ENCODE data around the gene FIBP.
"Not testable (repeated sequence)": the region's sequence is repeated elsewhere in the genome, so short reads cannot be mapped to it uniquely, and the experiment has no call there.

The FIBP gene

DNA sequence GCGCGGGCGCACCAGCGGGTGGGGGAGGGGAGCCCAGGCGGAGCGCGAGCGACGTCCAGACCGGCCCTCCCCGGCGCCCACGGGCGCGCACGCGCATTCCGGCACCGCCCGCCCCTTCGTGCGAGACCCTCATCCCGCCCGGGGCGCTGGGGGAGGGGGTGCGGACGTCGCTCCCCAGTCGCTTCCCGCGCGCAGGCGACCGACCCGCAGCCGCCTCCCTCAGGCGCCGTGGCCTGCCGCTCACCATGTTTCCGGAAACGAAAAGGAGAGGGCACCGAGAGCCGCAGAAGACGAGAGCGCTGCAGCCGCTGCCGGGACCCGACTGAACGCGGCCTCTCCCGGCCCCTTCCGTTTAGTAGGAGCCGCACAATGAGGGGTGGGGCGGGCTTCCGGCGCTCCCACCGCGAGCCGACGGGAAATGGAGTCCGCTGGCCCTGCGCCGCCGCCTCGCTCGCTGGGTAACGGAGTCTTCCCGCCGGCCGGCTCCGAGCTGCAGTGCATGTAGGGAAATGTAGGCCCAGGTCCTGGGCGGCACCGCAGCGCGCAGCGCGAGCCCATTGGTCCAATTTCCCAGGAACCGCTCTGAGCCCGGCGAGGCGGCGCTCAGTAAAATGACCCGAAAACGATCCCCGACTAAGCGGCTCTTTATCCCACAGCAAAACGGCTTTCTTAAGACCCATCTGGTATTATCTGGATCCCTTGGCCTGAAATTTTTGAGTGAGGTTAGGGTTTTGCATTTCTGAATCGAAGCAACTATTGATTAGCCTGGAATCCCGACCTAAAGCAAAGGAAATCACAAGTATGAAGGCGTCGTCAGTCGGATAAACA is 30.2 kb downstream of the FIBP start, which contains the start of gene CFL1:
TSS of gene CFL1 (minus strand) at position 328 of the 828 bp plus-strand sequence. CDS start at position 247, 81 bp downstream.
- peak; percentile 99 for DNase-seq

DNA sequence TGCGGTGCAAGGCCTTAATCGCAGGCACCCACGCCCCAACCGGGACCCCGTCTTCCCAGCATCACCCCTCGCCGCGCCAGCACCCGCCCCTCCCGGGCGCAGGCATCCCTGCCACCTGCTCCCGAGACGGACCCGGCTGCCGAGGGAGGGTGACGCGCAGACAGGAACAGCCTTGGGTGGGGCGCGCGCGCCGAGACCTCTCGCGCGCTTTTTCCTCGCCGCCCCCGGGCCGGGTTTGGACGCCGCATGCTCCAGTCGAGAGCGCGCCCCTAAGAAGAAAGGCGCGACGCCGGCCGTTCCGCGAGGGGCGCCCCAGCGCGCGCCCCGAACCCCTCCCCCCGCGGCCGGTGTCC is 30.8 kb downstream of the FIBP start:
- no peak for DNase-seq

GRCh38 chr11:65856689-65857499 is 31.4 kb downstream of the FIBP start:
- DNase-seq, result peak; percentile 85

GRCh38 chr11:65855927-65856363 is 32.3 kb downstream of the FIBP start:
- DNase-seq, result no peak

GRCh38 chr11:65854852-65855837 is 33.1 kb downstream of the FIBP start:
- no peak for DNase-seq

DNA sequence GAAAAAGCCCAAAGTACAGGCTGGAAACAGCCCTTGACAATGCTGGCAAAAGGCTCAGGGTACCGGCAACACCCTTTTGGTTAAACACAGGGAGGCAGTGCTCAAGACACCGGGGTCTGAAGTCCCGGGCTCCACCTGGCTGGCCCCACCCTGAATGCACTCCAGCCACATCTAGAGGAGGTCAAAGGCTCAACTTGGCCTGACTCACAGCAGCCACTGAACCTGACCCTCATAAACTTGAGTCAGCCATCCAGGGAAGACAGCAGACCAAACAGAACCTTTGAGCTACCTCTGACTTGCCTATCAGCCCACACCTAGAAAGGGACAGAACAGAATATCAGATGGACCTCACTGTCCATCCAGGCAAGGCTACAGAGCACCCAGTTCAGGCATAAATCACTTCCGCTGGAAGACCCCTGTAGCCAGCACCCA is 34.1 kb downstream of the FIBP start:
- no peak for DNase-seq

GRCh38 chr11:65853246-65853979 is 34.9 kb downstream of the FIBP start:
- no peak for DNase-seq

DNA sequence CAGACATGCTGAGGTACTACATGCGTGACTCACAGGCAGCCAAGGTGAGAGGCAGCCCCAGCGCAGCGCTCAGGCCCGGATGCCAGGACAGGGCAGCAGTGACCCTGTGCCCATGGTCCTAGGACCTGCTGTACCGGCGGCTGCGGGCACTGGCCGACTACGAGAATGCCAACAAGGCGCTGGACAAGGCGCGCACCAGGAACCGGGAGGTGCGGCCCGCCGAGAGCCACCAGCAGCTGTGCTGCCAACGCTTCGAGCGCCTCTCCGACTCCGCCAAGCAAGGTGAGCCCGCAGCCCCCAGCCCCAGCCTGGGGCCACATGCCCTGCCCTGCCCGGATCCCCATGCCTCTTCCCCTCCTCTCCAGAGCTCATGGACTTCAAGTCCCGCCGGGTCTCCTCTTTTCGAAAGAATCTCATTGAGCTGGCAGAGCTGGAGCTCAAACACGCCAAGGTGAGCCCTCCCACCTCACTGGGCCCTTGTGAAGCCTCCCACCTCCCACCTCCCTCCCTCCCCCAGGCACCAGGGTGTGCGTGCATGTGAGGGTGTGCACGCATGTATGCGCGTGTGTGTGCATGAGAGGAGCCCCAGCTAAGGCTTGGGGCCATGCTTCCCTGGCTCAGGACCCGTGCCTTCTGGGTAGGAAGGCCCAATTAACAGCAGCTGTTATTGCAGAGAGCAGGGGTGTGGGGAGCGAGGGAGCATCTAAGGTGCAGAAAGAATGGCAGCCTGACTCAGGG is 35.6 kb downstream of the FIBP start:
- no peak for DNase-seq

GRCh38 chr11:65851811-65852507 is 36.3 kb downstream of the FIBP start:
- no peak for DNase-seq

GRCh38 chr11:65851083-65851579 is 37.1 kb downstream of the FIBP start:
- peak; percentile 52 for DNase-seq

DNA sequence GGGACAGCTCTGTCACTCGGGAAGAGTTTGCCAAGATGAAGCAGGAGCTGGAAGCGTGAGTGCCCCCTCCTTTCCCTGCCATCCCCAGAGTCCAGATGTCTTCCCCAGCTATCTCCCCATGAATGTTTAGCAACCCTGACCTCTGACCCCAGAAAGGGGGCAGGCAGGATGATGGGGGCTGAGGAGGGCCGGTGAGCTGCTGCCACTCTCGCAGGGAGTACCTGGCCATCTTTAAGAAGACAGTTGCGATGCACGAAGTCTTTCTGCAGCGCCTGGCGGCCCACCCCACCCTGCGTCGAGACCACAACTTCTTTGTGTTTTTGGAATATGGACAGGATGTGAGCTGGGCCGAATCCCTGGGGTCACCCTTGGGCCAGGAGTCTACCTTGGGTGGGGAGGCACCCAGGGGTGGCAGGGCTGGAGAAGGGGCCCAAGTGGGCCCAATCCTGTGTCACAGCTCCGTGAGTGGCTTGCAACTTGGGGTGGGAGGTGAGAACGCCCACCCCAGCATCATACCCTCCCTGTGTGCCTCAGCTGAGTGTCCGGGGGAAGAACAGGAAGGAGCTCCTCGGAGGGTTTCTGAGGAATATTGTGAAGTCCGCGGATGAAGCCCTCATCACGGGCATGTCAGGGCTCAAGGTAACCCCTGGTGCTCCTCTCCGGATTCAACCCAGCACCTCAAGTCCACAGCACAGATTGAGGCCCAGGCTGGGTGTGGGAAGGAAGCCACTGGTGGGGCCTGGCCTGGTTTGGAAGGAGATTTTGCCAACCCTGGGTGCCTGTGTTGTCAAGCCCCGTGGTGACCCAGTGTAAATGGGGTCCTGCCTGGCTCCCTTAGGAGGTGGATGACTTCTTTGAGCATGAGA is 37.8 kb downstream of the FIBP start:
- no peak for DNase-seq

- no peak for DNase-seq
Observed at GRCh38 chr11:65849771-65850216, 38.5 kb downstream of the FIBP start.

DNA sequence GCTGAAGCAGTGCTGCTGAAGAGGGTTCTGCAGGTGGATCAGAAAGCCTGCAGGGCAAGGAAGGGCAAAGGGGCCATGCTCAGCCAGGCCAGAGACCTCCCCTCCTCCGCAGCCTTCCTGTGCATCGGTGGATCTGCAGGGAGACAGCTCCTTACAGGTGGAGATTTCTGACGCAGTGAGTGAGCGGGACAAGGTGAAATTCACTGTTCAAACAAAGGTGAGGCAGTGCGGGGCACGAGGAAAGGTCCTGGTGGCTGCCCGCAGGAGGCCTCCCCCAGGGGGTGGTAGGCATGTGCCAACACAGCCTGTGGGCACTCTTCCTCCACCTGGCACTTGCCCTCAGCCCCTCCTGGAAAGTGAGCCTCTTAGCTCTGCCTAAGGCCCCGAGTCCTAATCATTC is 38.9 kb downstream of the FIBP start:
- DNase-seq, result no peak

DNA sequence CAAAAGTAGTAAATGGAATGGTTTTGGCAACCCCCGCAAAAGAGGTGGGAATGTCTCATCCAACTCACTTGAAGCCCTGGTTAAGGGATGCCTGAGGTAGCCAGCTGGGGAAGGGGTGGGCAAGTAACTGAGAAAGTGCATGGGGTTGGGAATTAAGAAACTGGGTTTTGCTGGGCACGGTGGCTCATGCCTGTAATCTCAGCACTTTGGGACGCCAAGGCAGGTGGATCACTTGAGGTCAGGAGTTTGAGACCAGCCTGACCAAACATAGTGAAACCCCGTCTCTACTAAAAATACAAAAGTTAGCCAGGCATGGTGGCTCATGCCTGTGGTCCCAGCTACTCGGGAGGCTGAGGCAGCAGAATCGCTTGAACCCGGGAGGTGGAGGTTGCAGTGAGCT is 39.6 kb downstream of the FIBP start:
- DNase-seq, result not testable (repeated sequence)

DNA sequence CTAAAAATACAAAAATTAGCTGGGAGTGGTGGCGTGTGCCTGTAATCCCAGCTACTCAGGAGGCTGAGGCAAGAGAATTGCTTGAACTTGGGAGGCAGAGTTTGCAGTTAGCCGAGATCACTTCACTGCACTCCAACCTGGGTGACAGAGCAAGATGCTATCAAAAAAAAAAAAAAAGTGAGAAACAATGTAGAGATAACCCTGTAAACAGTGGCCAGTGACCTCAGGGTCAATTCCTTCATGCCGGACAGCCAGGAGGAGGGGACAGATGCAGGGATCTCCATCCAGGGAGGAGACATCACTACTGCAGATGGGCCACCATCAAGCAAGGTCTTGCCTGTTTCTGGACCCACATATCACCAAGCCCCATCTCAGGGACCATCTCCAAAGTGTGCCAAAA is 40.5 kb downstream of the FIBP start:
- DNase-seq, result no peak

GRCh38 chr11:65844231-65844872 is 43.9 kb downstream of the FIBP start:
- DNase-seq, result no peak

DNA sequence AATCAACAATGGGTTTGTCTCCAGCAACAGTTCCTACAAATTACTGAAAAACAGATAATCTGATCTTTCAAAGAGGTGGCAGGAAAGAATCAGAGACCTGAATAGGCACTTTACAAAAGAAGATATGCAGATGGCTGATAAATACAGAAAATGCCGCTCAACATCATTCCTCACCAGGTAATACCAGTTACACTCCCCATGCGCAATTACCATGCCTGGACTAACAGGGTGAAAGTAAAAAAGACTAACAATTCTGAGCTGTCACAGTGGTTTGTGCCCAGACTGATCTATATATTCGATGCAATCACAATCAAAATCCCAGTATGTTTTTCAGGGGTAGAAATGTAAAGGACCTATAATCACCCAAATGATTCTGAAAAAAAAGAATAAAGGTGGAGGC is 44.5 kb downstream of the FIBP start:
- no peak for DNase-seq

DNA sequence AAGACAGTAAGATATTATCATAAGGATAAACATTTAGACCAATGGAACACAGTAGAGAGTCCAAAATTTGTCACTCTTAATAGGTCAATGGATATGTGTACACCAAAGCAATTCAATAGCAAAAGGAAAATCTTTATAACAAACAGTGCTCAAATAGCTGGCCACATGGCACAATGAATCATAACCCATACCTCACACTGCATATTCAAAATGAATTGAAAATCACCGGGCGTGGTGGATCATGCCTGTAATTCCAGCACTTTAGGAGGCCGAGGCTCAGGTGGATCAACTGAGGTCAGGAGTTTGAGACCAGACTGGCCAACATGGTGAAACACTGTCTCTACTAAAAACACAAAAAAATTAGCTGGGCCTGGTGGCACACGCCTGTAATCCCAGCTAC is 46.1 kb downstream of the FIBP start:
- no peak for DNase-seq

DNA sequence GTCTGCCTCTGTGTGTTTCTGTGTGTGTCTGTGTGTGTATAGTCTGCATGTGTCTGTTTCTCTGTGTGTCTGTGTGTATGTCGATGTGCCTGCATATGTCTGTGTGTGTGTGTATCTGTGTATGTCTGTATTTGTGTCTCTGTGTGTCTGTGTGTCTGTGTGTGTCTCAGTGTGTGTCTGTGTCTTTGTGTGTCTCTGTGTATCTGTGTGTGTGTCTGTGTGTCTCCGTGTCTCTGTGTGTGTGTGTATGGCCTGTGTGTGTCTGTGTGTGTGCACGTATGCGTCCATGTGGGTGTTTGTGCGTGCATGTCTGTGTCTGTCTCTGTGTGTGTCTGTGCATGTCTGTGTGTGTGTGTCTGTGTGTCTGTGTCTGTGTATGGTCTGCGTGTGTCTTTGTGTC is 54.1 kb downstream of the FIBP start:
- no peak for DNase-seq
